GM21529 (cell line): Measurements from ENCODE around the gene PCDHGA3.
"Not testable (repeated sequence)": the region's sequence is repeated elsewhere in the genome, so short reads cannot be mapped to it uniquely, and the experiment has no call there.

Experiments
- ATAC-seq: cut with Tn5 transposase; IDR thresholded peaks from one replicate; pipeline ENCODE4 v1.9.1; 2021; ENCODE audit not compliant: unreplicated experiment

Gene PCDHGA3

GRCh38 chr5:141346017-141346416 lies 2.4 kb downstream of the PCDHGA3 start:
- not testable (repeated sequence) for ATAC-seq

DNA sequence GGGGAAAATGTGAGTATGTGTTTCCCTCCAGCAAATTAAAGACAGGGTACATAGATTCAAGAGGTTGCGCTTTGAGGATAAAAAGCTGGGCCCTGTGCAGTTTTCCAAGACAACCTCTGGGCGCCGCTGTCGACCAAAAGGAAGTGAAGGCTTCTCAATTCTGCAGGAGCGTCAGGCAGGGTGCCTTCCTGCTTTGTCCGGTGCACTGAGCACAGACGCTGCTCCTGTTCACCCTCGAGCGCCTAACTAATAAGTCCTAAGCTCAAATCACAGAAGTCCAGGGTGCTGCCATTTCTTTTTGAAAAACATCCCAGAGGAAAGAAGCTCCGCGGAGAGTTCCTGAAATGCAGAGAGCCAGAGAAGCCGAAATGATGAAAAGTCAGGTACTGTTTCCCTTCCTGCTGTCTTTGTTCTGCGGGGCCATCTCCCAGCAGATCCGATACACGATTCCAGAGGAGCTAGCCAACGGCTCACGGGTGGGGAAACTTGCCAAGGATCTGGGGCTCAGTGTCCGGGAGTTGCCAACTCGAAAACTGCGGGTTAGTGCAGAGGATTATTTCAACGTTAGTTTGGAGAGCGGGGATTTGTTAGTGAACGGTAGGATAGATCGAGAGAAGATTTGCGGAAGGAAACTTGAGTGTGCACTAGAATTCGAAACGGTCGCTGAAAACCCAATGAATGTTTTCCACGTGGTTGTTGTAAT lies 6.4 kb downstream of the PCDHGA3 start, which contains the start of gene PCDHGB1:
Gene PCDHGB1, plus strand, starts transcription at position 183 of the 703 bp plus-strand sequence. Its CDS starts 162 bp downstream, at position 345.
- ATAC-seq: peak; percentile 91

- ATAC-seq: no peak
Measured at GRCh38 chr5:141351591-141351990, 8.0 kb downstream of the PCDHGA3 start.

GRCh38 chr5:141354900-141355469 lies 11.4 kb downstream of the PCDHGA3 start, which contains the start of gene PCDHGA4:
Gene PCDHGA4 (plus strand): TSS chr5:141355021. CDS start chr5:141355108, 87 bp downstream.
- ATAC-seq: no peak

- no peak for ATAC-seq
Measured at GRCh38 chr5:141355641-141356040, 12.0 kb downstream of the PCDHGA3 start.

DNA sequence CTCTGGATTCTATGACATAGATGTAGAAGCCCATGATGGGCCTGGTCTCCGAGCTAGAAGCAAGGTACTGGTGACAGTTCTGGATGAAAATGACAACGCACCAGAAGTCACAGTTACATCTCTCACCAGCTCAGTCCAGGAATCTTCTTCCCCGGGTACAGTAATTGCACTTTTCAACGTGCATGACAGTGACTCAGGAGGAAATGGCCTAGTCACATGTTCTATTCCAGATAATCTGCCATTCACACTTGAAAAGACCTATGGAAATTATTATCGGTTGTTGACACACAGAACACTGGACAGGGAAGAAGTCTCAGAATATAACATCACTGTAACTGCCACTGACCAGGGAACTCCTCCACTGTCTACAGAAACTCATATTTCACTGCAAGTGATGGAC lies 12.5 kb downstream of the PCDHGA3 start:
- no peak for ATAC-seq

GRCh38 chr5:141356950-141357349 lies 13.3 kb downstream of the PCDHGA3 start:
- ATAC-seq: no peak

GRCh38 chr5:141359790-141360426 lies 16.3 kb downstream of the PCDHGA3 start, which contains the start of gene PCDHGB2:
Gene PCDHGB2 (plus strand): TSS chr5:141359994. CDS start chr5:141360136, 142 bp downstream.
- no peak for ATAC-seq

GRCh38 chr5:141360685-141361084 lies 17.1 kb downstream of the PCDHGA3 start:
- no peak for ATAC-seq

- ATAC-seq: no peak
Measured at GRCh38 chr5:141362719-141363118, 19.1 kb downstream of the PCDHGA3 start.

DNA sequence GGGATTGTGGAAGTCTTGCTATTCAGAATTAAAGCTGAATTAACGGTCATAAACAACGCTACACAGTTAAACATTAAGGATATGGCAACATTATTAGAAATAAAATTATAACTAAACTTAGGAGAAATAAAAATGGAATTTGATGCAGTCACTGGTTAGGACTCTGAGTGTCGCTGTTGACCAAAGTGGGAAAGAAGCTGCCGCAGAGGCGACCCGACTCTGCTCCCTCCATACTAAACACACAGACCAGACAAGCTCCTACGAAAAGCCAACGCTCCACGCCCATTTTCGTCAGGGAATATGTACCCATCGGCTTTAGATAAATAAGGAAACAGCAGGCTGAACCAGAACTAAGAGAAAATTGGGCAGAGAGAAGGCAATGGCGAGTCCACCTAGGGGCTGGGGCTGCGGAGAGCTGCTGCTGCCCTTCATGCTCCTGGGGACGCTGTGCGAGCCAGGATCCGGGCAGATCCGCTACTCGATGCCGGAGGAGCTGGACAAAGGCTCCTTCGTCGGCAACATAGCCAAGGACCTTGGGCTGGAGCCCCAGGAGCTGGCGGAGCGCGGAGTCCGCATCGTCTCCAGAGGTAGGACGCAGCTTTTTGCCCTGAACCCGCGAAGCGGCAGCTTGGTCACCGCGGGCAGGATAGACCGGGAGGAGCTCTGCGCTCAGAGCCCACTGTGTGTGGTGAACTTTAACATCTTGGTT lies 20.5 kb downstream of the PCDHGA3 start, which contains the start of gene PCDHGA5:
Gene PCDHGA5, plus strand, starts transcription at position 211 of the 709 bp plus-strand sequence. Its CDS starts 169 bp downstream, at position 380.
- ATAC-seq: no peak

DNA sequence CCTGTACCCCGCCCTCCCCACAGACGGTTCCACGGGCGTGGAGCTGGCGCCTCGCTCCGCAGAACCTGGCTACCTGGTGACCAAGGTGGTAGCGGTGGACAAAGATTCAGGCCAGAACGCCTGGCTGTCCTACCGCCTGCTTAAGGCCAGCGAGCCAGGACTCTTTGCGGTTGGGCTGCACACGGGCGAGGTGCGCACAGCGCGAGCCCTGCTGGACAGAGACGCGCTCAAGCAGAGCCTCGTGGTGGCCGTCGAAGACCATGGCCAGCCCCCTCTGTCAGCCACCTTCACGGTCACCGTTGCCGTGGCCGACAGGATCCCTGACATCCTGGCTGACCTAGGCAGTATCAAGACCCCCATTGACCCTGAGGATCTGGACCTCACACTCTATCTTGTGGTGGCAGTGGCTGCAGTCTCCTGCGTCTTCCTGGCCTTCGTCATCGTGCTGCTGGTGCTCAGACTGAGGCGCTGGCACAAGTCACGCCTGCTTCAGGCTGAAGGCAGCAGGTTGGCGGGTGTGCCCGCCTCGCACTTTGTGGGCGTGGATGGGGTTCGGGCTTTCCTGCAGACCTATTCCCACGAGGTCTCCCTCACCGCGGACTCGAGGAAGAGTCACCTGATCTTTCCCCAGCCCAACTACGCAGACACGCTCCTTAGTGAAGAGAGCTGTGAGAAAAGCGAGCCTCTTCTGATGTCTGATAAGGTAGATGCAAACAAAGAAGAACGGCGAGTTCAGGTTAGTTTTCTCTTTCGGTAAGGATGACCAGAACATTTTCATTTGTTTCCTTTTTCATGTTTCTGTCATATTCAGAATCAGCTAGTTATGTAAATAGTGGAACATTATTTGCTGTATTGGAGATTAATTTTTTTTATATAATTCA lies 22.6 kb downstream of the PCDHGA3 start:
- no peak for ATAC-seq

- peak; percentile 99 for ATAC-seq
Measured at GRCh38 chr5:141369994-141370848, 26.6 kb downstream of the PCDHGA3 start, which contains the start of gene PCDHGB3. Gene PCDHGB3 (plus strand): TSS chr5:141370242. CDS start chr5:141370395, 153 bp downstream.

DNA sequence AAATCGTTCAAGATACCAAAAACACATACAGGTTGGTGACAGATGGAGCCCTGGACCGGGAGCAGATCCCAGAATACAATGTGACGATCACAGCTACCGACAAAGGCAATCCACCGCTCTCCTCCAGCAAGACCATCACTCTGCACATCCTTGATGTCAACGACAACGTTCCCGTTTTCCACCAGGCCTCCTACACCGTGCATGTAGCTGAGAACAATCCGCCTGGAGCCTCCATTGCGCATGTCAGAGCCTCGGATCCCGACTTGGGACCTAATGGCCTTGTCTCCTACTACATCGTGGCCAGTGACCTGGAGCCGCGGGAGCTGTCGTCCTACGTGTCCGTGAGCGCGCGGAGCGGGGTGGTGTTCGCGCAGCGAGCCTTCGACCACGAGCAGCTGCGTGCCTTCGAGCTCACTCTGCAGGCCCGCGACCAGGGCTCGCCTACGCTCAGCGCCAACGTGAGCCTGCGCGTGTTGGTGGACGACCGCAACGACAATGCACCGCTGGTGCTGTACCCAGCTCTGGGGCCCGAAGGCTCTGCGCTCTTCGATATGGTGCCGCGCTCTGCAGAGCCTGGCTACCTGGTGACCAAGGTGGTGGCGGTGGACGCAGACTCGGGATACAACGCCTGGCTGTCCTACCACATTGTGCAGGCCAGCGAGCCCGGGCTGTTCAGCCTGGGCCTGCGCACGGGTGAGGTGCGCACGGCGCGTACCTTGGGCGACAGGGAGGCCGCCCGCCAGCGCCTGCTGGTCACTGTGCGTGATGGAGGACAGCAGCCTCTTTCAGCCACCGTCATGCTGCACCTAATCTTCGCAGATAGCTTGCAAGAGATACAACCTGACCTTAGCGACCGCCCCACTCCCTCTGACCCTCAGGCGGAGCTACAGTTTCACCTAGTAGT lies 28.2 kb downstream of the PCDHGA3 start:
- no peak for ATAC-seq

DNA sequence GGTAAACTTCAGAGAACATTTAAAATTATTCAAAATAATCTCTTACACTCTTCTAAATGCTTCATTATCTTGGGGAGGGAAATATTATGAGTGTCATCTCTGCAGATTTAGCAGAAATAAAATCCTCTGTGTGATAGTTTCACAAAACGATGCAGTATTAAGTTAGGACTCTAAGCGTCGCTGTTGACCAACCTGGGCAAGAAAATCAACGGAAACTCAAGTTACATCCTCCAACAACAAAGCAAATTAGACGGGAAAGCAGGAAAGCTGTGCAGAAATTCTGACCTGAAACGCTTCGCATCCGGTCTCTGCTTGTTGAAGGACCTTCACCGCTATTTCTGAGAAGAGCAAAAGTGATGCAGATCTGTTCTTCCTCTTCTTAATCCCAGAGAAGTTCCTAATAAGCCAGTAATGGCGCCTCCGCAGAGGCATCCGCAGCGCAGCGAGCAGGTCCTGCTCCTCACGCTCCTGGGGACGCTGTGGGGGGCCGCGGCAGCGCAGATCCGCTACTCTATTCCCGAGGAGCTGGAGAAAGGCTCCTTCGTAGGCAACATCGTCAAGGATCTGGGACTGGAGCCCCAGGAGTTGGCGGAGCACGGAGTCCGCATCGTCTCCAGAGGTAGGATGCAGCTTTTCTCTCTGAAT lies 30.2 kb downstream of the PCDHGA3 start, which contains the start of gene PCDHGA6:
Gene PCDHGA6, plus strand, starts transcription at position 219 of the 645 bp plus-strand sequence. Its CDS starts 193 bp downstream, at position 412.
- no peak for ATAC-seq

DNA sequence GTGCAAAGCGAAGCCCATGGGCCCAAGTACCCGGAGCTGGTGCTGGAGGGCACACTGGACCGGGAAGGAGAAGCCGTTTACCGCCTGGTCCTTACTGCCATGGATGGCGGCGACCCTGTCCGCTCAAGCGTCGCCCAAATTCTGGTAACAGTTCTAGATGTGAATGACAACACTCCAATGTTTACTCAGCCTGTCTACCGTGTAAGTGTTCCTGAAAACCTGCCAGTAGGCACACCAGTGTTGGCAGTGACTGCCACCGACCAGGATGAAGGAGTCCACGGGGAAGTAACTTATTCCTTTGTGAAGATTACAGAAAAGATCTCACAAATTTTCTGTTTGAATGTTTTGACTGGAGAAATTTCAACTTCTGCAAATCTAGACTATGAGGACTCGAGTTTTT lies 31.0 kb downstream of the PCDHGA3 start:
- no peak for ATAC-seq

DNA sequence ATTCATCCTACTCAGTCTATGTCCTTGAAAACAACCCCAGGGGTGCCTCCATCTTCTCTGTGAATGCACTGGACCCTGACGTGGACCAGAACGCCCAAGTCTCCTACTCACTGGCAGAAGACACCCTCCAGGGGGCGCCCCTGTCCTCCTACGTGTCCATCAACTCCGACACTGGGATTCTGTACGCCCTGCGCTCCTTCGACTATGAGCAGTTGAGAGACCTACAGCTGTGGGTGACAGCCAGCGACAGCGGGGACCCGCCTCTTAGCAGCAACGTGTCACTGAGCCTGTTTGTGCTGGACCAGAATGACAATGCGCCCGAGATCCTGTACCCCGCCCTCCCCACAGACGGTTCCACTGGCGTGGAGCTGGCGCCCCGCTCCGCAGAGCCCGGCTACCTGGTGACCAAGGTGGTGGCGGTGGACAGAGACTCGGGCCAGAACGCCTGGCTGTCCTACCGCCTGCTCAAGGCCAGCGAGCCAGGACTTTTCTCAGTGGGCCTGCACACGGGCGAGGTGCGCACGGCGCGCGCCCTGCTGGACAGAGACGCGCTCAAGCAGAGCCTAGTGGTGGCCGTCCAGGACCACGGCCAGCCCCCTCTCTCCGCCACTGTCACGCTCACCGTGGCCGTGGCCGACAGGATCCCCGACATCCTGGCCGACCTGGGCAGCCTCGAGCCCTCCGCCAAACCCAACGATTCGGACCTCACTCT lies 32.0 kb downstream of the PCDHGA3 start:
- ATAC-seq: not testable (repeated sequence)
